GM23338 (cell line): ENCODE data around the gene BAAT. TPM values are rescaled to one million over a fixed set of nuclear protein-coding genes. Genes with fewer than 3 reads are reported as not detected.
A peak's percentile ranks its signal among the peaks of the same experiment; 100 is the strongest.

Source experiments
- ATAC-seq: fragments of 200-7000 bp; cut with Tn5 transposase; 3 replicates; pipeline ENCODE4 v1.9.1; 2020
- DNase-seq: peaks from one replicate; pipeline ENCODE4 v3.0.0-alpha.2; 2015; ENCODE audit warnings: low spot score
- H2AFZ ChIP-seq: fragments of 200-600 bp; sonication (generic); 2 replicates; pipeline ENCODE4 v1.8.0; 2016; ENCODE audit warnings: antibody characterized with exemption, mild to moderate bottlenecking, moderate library complexity
- H3F3A ChIP-seq: fragments of 200-600 bp; sonication (generic); replicated peaks from 2 replicates; pipeline ENCODE4 v1.8.0; 2017; ENCODE audit warnings: antibody characterized with exemption, mixed run types, low read depth
- H3K27ac ChIP-seq: fragments of 200-600 bp; sonication (generic); 2 replicates; pipeline ENCODE4 v1.6.1; 2016; ENCODE audit warnings: low read depth
- H3K27me3 ChIP-seq: fragments of 200-600 bp; sonication (generic); 2 replicates; pipeline ENCODE4 v1.8.0; 2016; ENCODE audit warnings: mild to moderate bottlenecking, mixed run types, moderate library complexity; ENCODE audit not compliant: insufficient read depth
- H3K36me3 ChIP-seq: fragments of 200-600 bp; sonication (generic); 2 replicates; pipeline ENCODE4 v1.8.0; 2016; ENCODE audit warnings: mild to moderate bottlenecking; ENCODE audit not compliant: insufficient read depth
- H3K4me1 ChIP-seq: fragments of 200-600 bp; sonication (generic); 2 replicates; pipeline ENCODE4 v1.8.0; 2016; ENCODE audit warnings: mild to moderate bottlenecking, moderate library complexity; ENCODE audit not compliant: insufficient read depth
- H3K4me2 ChIP-seq: fragments of 200-600 bp; sonication (generic); 2 replicates; pipeline ENCODE4 v1.7.1; 2017; ENCODE audit warnings: mixed run types
- H3K4me3 ChIP-seq: fragments of 200-600 bp; sonication (generic); 2 replicates; pipeline ENCODE4 v1.6.1; 2016; ENCODE audit warnings: mixed run types
- H3K79me2 ChIP-seq: fragments of 200-600 bp; sonication (generic); replicated peaks from 2 replicates; pipeline ENCODE4 v1.8.0; 2017; ENCODE audit warnings: mild to moderate bottlenecking; ENCODE audit not compliant: insufficient read depth
- H3K9me2 ChIP-seq: fragments of 200-600 bp; sonication (generic); 2 replicates; pipeline ENCODE4 v1.8.0; 2017; ENCODE audit not compliant: insufficient read depth
- H4K20me1 ChIP-seq: fragments of 200-600 bp; sonication (generic); replicated peaks from 2 replicates; pipeline ENCODE4 v1.8.0; 2017; ENCODE audit warnings: mild to moderate bottlenecking; ENCODE audit not compliant: insufficient read depth
- H3K27ac Mint-ChIP-seq: 2 replicates; pipeline ENCODE4 v1.8.0; 2020; ENCODE audit warnings: inconsistent platforms, mild to moderate bottlenecking, moderate library complexity, mixed read lengths
- H3K27me3 Mint-ChIP-seq: 3 replicates; pipeline ENCODE4 v1.8.0; 2022; ENCODE audit warnings: low read depth, mild to moderate bottlenecking, moderate library complexity, mixed read lengths, inconsistent platforms; ENCODE audit not compliant: insufficient read depth, poor library complexity
- H3K36me3 Mint-ChIP-seq: 3 replicates; pipeline ENCODE4 v1.8.0; 2021; ENCODE audit warnings: low read depth, mild to moderate bottlenecking, inconsistent platforms, moderate library complexity, mixed read lengths
- H3K4me1 Mint-ChIP-seq: 3 replicates; pipeline ENCODE4 v1.8.0; 2020; ENCODE audit warnings: mild to moderate bottlenecking, inconsistent platforms, mixed read lengths
- H3K4me3 Mint-ChIP-seq: 3 replicates; pipeline ENCODE4 v1.8.0; 2021; ENCODE audit warnings: moderate library complexity, mild to moderate bottlenecking, inconsistent platforms, mixed read lengths
- H3K9me3 Mint-ChIP-seq: 3 replicates; pipeline ENCODE4 v1.8.0; 2020; ENCODE audit warnings: moderate library complexity, mild to moderate bottlenecking, inconsistent platforms, mixed read lengths
- CREB1 ChIP-seq: fragments of 250-450 bp; sonication (Bioruptor Pico); IDR thresholded peaks from 2 replicates; pipeline ENCODE4 v1.5.0; 2020; ENCODE audit warnings: low read depth, mild to moderate bottlenecking, moderate library complexity
- CTCF ChIP-seq, 2 experiments: fragments of 200-600 bp in 1 of 2; sonication (generic) in 1 of 2; conservative IDR thresholded peaks; 2 replicates each; pipeline versions ENCODE4 v1.5.1 to v1.6.1; 2016 to 2017; ENCODE audit warnings: antibody characterized with exemption in 2 of 2, low read depth in 2 of 2, mild to moderate bottlenecking in 2 of 2, moderate library complexity in 1 of 2
- ETS1 ChIP-seq: IDR thresholded peaks from 2 replicates; pipeline ENCODE4 v1.6.1; 2016; ENCODE audit warnings: antibody characterized with exemption
- EZH2 ChIP-seq: fragments of 200-600 bp; sonication (generic); IDR thresholded peaks from one replicate; pipeline ENCODE4 v1.8.0; 2017; ENCODE audit warnings: antibody characterized with exemption, mild to moderate bottlenecking, low read depth; ENCODE audit not compliant: unreplicated experiment
- EZH2phosphoT487 ChIP-seq: fragments of 200-600 bp; sonication (generic); IDR thresholded peaks from one replicate; pipeline ENCODE4 v1.8.1; 2018; ENCODE audit warnings: antibody characterized with exemption; ENCODE audit not compliant: unreplicated experiment
- JUNB ChIP-seq: IDR thresholded peaks from one replicate; pipeline ENCODE4 v1.6.1; 2016; ENCODE audit warnings: antibody characterized with exemption; ENCODE audit not compliant: unreplicated experiment
- NANOG ChIP-seq: IDR thresholded peaks from 2 replicates; pipeline ENCODE4 v1.6.1; 2016; ENCODE audit warnings: antibody characterized with exemption, borderline replicate concordance
- POLR2AphosphoS5 ChIP-seq: IDR thresholded peaks from 2 replicates; pipeline ENCODE4 v1.6.1; 2016; ENCODE audit warnings: antibody characterized with exemption, low read depth
- STAT1 ChIP-seq: IDR thresholded peaks from one replicate; pipeline ENCODE4 v1.6.1; 2016; ENCODE audit warnings: antibody characterized with exemption; ENCODE audit not compliant: unreplicated experiment
- ZNF114 ChIP-seq: fragments of 250-450 bp; sonication (Bioruptor Pico); IDR thresholded peaks from 2 replicates; pipeline ENCODE4 v1.5.0; 2020; ENCODE audit warnings: mild to moderate bottlenecking, moderate library complexity
- ZNF331 ChIP-seq: fragments of 250-450 bp; sonication (Bioruptor Pico); IDR thresholded peaks from 2 replicates; pipeline ENCODE4 v1.5.0; 2020; ENCODE audit warnings: low read depth, mild to moderate bottlenecking, moderate library complexity
- ZNF462 ChIP-seq: fragments of 250-450 bp; sonication (Bioruptor Pico); IDR thresholded peaks from 2 replicates; pipeline ENCODE4 v1.5.0; 2020; ENCODE audit warnings: mild to moderate bottlenecking, moderate library complexity
- polyA plus RNA-seq: library from polyadenylated mRNA; unstranded; fragments of >200 nt; fragmentation: Nextera tagmentation; extraction: Ambion mirVana; gene quantifications from 2 replicates; pipeline ENCODE4 v1.2.1, GENCODE V29; 2016
- total RNA-seq: library from RNA; depleted of rRNA; stranded (reverse); fragments of >200 nt; shearing (Covaris generic); gene quantifications from 2 replicates; pipeline ENCODE4 v1.2.3, GENCODE V29; 2014
- TF ChIP-seq, protein P1 (sequence below): IDR thresholded peaks from one replicate; pipeline ENCODE4 v1.6.1; 2018; ENCODE audit warnings: antibody characterized with exemption; ENCODE audit not compliant: unreplicated experiment

Gene BAAT
- total and polyA plus RNA-seq, 2 experiments from 2014 or later: 0.08 to 0.14 TPM

GRCh38 chr9:101409079-101409477, 24.3 kb upstream of the BAAT start:
- peak overlapping the region; percentile 6; the same call in 1 of the 2 replicates for H3K4me3 ChIP-seq
- no peaks in the 10 kb centered on the region for H4K20me1 ChIP-seq
- Mint-ChIP-seq H3K4me1 (no peaks in the 10 kb centered on the region), H3K27me3 (no peaks in the 10 kb centered on the region), H3K9me3 (peaks cover 81% of the 10 kb centered on the region), H3K36me3 (peaks cover 84% of the 10 kb centered on the region), H3K27ac (no peak overlapping the region), H3K4me3 (no peak overlapping the region)
- H3K36me3 ChIP-seq: peaks cover 57% of the 10 kb centered on the region
- TF ChIP-seq ETS1 (no peak), NANOG (no peak), EZH2 (no peak), STAT1 (no peak), ZNF331 (no peak), CTCF (conservative IDR thresholded peaks at IDR 0.05; ENCODE audit: low read depth in 2 of 2) (no peak), ZNF114 (CRISPR knock-in tag) (no peak), JUNB (no peak), EZH2phosphoT487 (no peak), ZNF462 (CRISPR knock-in tag) (no peak), POLR2AphosphoS5 (no peak), CREB1 (CRISPR knock-in tag) (no peak)
- TF ChIP-seq, protein P1, sequence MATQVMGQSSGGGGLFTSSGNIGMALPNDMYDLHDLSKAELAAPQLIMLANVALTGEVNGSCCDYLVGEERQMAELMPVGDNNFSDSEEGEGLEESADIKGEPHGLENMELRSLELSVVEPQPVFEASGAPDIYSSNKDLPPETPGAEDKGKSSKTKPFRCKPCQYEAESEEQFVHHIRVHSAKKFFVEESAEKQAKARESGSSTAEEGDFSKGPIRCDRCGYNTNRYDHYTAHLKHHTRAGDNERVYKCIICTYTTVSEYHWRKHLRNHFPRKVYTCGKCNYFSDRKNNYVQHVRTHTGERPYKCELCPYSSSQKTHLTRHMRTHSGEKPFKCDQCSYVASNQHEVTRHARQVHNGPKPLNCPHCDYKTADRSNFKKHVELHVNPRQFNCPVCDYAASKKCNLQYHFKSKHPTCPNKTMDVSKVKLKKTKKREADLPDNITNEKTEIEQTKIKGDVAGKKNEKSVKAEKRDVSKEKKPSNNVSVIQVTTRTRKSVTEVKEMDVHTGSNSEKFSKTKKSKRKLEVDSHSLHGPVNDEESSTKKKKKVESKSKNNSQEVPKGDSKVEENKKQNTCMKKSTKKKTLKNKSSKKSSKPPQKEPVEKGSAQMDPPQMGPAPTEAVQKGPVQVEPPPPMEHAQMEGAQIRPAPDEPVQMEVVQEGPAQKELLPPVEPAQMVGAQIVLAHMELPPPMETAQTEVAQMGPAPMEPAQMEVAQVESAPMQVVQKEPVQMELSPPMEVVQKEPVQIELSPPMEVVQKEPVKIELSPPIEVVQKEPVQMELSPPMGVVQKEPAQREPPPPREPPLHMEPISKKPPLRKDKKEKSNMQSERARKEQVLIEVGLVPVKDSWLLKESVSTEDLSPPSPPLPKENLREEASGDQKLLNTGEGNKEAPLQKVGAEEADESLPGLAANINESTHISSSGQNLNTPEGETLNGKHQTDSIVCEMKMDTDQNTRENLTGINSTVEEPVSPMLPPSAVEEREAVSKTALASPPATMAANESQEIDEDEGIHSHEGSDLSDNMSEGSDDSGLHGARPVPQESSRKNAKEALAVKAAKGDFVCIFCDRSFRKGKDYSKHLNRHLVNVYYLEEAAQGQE: no peak
- H3F3A ChIP-seq: no peaks in the 10 kb centered on the region
- no peaks in the 10 kb centered on the region for H3K4me1 ChIP-seq
- DNase-seq: peak; percentile 14
- no peak overlapping the region for H3K4me2 ChIP-seq
- no peak for ATAC-seq
- H3K9me2 ChIP-seq: peaks cover 7% of the 10 kb centered on the region; the same call in 1 of the 2 replicates
- H3K79me2 ChIP-seq: no peaks in the 10 kb centered on the region
- H2AFZ ChIP-seq: no peak overlapping the region
- H3K27me3 ChIP-seq: no peaks in the 10 kb centered on the region
- no peak overlapping the region for H3K27ac ChIP-seq
